22Rv1 (cell line): ENCODE results near the gene MRPL9.

Experiments used
- H3K27ac ChIP-seq: fragments of 450-650 bp; 2 replicates; pipeline ENCODE4 v1.5.1; 2017
- CTCF ChIP-seq: fragments of 450-650 bp; IDR thresholded peaks from 2 replicates; pipeline ENCODE4 v1.5.1; 2017; ENCODE audit warnings: mild to moderate bottlenecking
- ZFX ChIP-seq: fragments of 450-650 bp; IDR thresholded peaks from 2 replicates; pipeline ENCODE4 v1.6.1; 2017; ENCODE audit warnings: antibody characterized with exemption, borderline replicate concordance

Gene MRPL9

GRCh38 chr1:151800830-151801229, 37.5 kb upstream of the MRPL9 start:
- no peak for TF ChIP-seq ZFX
- no peak for TF ChIP-seq CTCF
- H3K27ac ChIP-seq = no peak overlapping the region

DNA sequence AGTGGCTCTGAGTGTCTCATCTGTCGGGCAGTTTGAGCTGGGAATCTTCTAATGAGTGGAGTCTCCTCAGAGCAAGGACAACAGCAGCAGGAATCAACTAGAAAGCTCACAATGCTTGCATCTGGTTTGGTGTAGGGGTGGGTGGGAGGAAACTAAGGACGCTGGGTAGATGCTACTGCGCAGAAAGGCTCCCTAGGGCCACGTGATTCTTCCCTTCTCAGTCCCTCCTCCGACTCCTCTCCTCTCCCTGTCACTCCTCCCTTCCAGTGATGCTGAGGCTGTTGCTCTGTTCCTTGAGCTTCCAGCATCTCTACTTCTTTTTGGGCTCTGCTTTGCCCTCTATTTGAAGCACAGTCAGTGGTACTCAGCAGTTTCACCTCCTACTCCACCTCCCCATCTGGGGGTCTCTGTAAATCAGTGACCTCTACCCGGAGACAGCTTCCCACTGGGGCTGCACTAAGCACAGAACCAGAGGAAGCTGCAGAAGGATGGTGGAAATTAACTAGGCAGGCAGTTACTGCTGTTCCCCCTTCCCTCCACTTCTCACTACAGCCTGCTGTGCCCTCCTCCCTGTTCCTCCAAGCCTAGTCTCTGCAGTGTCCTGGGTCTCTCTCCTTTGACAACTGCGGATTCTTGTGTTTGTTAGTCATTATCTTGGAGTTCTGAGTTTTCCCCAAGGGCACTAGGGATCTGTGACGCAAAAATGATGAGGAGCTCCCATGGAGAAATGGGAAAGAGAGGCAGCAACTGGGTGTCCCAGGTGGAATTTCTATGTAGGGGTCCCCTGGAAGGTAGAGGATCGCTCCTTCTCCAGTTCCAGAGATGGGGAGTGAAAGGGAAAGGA, 36.1 kb upstream of the MRPL9 start:
- H3K27ac ChIP-seq = no peak overlapping the region
- TF ChIP-seq ZFX = no peak
- TF ChIP-seq CTCF = no peak

- H3K27ac ChIP-seq = no peak overlapping the region
- TF ChIP-seq ZFX = no peak
- TF ChIP-seq CTCF = no peak
These were observed 35.3 kb upstream of the MRPL9 start for GRCh38 chr1:151798571-151798970.

- H3K27ac ChIP-seq = peak overlapping the region; percentile 80
- TF ChIP-seq CTCF (no peak), ZFX (no peak)
These were observed 27.8 kb upstream of the MRPL9 start for GRCh38 chr1:151790940-151791651.

DNA sequence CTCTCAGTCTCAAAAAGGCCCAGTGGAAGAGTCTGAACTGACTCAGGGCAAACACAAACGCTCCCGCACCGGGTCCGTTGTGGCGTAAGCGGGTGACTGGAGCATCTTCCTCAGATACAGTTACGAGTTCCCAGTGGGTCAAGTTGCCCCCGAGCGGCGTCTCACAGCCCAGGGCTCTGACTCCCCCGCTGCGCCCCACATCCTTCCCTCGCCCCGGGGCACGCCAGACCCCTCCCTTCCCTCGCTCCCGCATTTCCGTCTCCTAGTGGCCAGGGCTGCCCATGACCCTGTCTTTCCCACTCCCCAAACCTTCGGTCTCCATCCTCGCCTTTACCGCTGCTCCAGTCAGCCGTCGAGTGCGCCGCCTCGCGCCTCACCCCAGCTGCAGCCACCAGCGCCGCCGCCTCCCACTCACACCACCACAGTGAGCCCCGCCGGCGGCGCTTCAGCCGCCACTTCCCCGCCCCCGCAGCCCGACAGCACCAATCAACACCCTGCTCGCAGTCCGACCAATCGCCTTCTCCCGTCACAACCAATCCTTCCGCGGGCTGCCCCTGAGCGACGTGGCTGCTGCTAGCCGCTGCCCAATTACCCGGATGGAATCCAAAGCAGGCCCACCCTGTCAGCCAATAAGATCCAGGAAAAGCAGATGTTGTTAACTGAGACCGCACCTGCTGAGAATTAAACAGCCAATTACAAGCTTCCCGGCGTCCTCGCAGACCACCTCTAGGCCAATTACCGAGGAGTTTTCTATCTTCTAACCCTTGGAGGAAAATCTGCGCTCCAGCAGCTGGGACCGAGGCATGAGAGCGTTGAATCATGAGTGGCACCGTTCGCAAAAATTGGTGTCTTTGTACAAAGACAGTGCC, 27.0 kb upstream of the MRPL9 start, which contains the start of gene TDRKH:
TSS of gene TDRKH (minus strand) at position 430 of the 869 bp plus-strand sequence. CDS start 7,478 bp downstream, outside the sequence.
- TF ChIP-seq CTCF = peak; percentile 70
- no peak for TF ChIP-seq ZFX
- H3K27ac ChIP-seq = peak within 1 kb of the TSS; percentile 80

DNA sequence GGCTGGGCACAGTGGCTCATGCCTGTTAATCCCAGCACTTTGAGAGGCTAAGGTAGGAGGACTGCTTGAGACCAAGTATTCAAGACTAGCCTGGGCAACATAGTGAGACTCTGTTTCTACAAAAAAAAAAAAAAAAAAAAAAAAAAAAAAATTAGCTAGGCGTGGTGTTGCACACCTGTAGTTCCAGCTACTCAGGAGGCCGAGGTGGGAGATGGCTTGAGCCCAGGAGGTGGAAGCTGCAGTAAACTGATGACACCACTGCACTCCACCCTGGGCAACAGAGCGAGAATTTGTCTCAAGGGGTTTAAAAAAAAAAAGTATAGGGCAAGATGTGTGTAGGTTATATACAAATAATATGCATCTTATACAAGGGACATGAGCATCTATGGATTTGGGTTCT, 24.4 kb upstream of the MRPL9 start:
- H3K27ac ChIP-seq = no peak overlapping the region
- TF ChIP-seq ZFX (no peak), CTCF (no peak)
